Activated naive CD4-positive, alpha-beta T cell treated with anti-CD3 and anti-CD28 coated beads, Interleukin-2, amount 10 ng/mL, durations not matched to agents 7 days and 5 days (primary cell): ENCODE results near the gene RAB4A.

Source experiments
- CTCF ChIA-PET: fragments of 350-600 bp; sonication (Branson Sonifier 250); formaldehyde crosslinking; loops from one replicate; lab custom pipeline; 2021; ENCODE audit warnings: antibody characterized with exemption; lab: Charles Lee
- DNase-seq: peaks from one replicate; pipeline ENCODE4 v3.0.0-alpha.2; 2020
- H3K27ac Mint-ChIP-seq: one replicate; pipeline ENCODE4 v1.8.0; 2021; ENCODE audit warnings: mild to moderate bottlenecking, moderate library complexity, mixed read lengths
- H3K27me3 Mint-ChIP-seq: one replicate; pipeline ENCODE4 v1.8.0; 2021; ENCODE audit warnings: mild to moderate bottlenecking, mixed read lengths
- H3K36me3 Mint-ChIP-seq: one replicate; pipeline ENCODE4 v1.8.0; 2021; ENCODE audit warnings: mixed read lengths
- H3K4me1 Mint-ChIP-seq: one replicate; pipeline ENCODE4 v1.8.0; 2021; ENCODE audit warnings: mixed read lengths
- H3K4me3 Mint-ChIP-seq: one replicate; pipeline ENCODE4 v1.8.0; 2021; ENCODE audit warnings: mild to moderate bottlenecking, moderate library complexity, mixed read lengths
- H3K9me3 Mint-ChIP-seq: one replicate; pipeline ENCODE4 v1.8.0; 2021; ENCODE audit warnings: mixed read lengths

RAB4A gene

DNA sequence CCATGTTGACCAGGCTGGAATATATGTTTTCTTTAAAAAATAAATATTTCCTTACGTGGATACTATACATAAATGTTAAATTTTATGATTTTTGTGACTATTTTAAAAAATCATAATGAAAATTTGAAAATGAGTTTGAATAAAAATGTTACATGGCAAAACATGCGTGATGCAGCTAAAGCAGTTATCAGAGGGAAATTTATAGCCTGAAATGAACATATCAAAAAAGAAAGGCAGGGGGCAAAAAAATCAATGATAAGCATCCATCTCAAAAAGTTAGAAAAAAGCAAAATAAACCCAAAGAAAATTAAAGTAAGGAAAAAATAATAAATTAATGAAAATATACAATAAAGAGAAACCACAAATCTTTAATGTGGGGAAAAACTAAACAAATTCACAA is 63.4 kb downstream of the RAB4A start:
- no peak overlapping the region for H3K27ac Mint-ChIP-seq
- no peaks in the 10 kb centered on the region for H3K27me3 Mint-ChIP-seq
- peaks cover 25% of the 10 kb centered on the region for H3K4me1 Mint-ChIP-seq
- DNase-seq, result no peak
- H3K9me3 Mint-ChIP-seq, result peaks cover 6% of the 10 kb centered on the region
- H3K4me3 Mint-ChIP-seq, result no peak overlapping the region
- peaks cover 22% of the 10 kb centered on the region for H3K36me3 Mint-ChIP-seq
- CTCF ChIA-PET, result no interaction called here

DNA sequence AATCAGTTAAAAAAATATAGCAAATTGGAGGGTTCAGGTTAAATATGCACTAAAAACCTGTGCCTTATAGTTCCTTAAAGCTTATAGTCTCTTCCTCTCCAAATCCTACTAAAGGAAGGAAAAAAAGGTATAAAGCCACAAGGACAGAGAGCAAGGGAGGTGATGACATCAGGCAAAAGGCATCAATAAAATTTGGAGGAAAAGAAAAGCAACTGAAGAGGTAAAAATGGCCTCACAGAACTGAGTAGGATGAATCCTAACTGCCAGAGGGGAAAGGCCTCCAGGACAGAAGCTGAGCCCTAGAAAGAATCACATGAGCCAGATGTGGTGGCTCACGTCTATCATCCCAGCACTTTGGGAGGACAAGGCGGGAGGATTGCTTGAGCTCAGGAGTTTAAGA is 63.8 kb downstream of the RAB4A start:
- Mint-ChIP-seq H3K27me3 (no peaks in the 10 kb centered on the region), H3K36me3 (peaks cover 23% of the 10 kb centered on the region), H3K4me3 (no peak overlapping the region), H3K27ac (no peak overlapping the region), H3K9me3 (peaks cover 6% of the 10 kb centered on the region), H3K4me1 (peaks cover 30% of the 10 kb centered on the region)
- CTCF ChIA-PET, result no interaction called here
- no peak for DNase-seq

DNA sequence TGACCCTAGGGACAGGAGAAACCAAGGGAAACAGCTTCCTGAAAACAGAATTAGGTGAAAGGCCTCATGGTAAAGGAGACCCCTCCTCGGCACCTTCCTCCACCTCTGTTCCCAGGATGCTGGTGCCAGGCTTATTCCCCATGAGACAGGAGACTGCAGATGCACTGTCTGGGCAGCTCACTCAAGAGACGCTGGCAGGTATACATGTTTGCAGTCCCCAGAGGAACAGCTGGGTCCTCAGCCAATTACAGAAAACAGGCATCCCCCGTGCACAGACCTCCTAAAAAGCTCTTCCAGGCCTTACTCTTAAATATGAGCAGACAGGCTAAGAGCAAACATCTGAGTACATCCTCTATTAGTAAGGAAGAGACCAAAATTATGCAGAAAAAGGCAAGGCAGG is 65.4 kb downstream of the RAB4A start:
- CTCF ChIA-PET, result interaction anchor here (1.1 kb wide), 1 partner anchor 27 kb away, joined by 3 read pairs; no protein-coding TSS in a partner anchor
- H3K27me3 Mint-ChIP-seq, result no peaks in the 10 kb centered on the region
- peaks cover 30% of the 10 kb centered on the region for H3K36me3 Mint-ChIP-seq
- DNase-seq, result no peak
- peaks cover 6% of the 10 kb centered on the region for H3K9me3 Mint-ChIP-seq
- H3K4me3 Mint-ChIP-seq, result no peak overlapping the region
- peaks cover 44% of the 10 kb centered on the region for H3K4me1 Mint-ChIP-seq
- no peak overlapping the region for H3K27ac Mint-ChIP-seq

DNA sequence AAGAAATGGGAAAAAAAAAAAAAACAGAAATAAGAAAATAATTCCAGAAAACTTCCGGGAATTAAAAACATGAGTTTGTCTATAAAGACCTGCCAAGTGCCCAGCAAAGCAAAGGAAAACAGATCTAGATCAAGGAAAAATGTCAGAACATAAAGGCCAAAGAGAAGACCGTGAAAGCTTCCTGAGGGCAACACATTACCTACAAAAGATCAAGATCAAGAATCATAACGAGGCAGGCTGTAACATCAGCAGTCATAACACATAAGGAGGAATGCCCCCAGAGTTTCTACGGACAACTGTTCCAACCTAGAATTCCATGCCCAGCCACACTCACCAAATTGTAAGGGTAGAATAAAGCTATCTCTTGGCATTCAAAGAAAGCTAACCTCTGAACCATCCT is 68.2 kb downstream of the RAB4A start:
- peaks cover 32% of the 10 kb centered on the region for H3K36me3 Mint-ChIP-seq
- H3K27me3 Mint-ChIP-seq, result no peaks in the 10 kb centered on the region
- no peak overlapping the region for H3K4me3 Mint-ChIP-seq
- peaks cover 6% of the 10 kb centered on the region for H3K9me3 Mint-ChIP-seq
- CTCF ChIA-PET, result interaction anchor here (0.8 kb wide), 1 partner anchor 674 kb away, joined by 3 read pairs; no protein-coding TSS in a partner anchor
- no peak overlapping the region for H3K27ac Mint-ChIP-seq
- DNase-seq, result no peak
- H3K4me1 Mint-ChIP-seq, result peaks cover 53% of the 10 kb centered on the region

DNA sequence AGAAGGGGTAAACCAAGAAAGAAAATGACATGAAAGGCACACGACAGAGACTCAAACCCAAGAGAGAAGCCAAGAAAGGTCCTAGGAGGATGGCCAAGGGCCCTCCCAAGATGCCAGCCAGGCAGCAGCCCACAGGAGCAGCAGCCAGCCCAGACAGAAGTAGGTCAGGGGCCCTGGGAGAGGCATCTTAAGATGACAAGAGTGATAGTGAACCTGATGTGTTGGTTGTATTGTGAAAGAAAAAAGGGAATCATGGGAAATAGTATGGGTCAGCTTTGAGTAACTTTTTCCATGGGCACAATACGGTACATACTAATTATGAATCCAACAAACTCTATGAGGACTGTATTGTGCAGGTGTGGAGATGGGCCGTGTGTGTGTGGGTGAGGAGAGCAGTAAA is 68.6 kb downstream of the RAB4A start:
- H3K27me3 Mint-ChIP-seq, result peaks cover under 1% of the 10 kb centered on the region
- peak overlapping the region; percentile 1 for H3K4me3 Mint-ChIP-seq
- H3K27ac Mint-ChIP-seq, result no peak overlapping the region
- H3K4me1 Mint-ChIP-seq, result peaks cover 57% of the 10 kb centered on the region
- H3K36me3 Mint-ChIP-seq, result peaks cover 28% of the 10 kb centered on the region
- peaks cover 3% of the 10 kb centered on the region for H3K9me3 Mint-ChIP-seq
- no peak for DNase-seq
- CTCF ChIA-PET, result no interaction called here

DNA sequence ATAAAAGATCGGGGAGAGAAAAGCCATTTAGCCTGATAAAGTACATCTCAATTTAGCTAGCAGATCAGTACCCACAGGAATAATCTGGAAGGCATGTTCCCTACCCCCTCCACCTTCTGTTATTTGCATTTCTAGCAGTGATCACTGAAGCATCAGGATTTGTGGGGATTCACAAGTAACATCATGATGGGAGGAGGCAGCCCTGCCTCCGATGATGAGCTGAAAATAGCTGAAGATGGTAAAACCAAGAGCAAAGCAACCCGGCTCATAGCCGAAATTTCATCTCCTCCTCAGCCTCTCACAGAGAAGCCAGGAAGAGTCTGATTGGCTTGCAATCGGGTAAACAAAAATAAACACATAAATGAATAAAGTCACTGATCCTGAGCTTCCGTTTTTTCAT is 69.6 kb downstream of the RAB4A start:
- H3K4me3 Mint-ChIP-seq, result peak overlapping the region; percentile 74
- peaks cover 21% of the 10 kb centered on the region for H3K36me3 Mint-ChIP-seq
- H3K27me3 Mint-ChIP-seq, result peaks cover 10% of the 10 kb centered on the region
- CTCF ChIA-PET, result no interaction called here
- peaks cover 57% of the 10 kb centered on the region for H3K4me1 Mint-ChIP-seq
- DNase-seq, result no peak
- H3K9me3 Mint-ChIP-seq, result peaks cover 4% of the 10 kb centered on the region
- peak overlapping the region; percentile 25 for H3K27ac Mint-ChIP-seq

DNA sequence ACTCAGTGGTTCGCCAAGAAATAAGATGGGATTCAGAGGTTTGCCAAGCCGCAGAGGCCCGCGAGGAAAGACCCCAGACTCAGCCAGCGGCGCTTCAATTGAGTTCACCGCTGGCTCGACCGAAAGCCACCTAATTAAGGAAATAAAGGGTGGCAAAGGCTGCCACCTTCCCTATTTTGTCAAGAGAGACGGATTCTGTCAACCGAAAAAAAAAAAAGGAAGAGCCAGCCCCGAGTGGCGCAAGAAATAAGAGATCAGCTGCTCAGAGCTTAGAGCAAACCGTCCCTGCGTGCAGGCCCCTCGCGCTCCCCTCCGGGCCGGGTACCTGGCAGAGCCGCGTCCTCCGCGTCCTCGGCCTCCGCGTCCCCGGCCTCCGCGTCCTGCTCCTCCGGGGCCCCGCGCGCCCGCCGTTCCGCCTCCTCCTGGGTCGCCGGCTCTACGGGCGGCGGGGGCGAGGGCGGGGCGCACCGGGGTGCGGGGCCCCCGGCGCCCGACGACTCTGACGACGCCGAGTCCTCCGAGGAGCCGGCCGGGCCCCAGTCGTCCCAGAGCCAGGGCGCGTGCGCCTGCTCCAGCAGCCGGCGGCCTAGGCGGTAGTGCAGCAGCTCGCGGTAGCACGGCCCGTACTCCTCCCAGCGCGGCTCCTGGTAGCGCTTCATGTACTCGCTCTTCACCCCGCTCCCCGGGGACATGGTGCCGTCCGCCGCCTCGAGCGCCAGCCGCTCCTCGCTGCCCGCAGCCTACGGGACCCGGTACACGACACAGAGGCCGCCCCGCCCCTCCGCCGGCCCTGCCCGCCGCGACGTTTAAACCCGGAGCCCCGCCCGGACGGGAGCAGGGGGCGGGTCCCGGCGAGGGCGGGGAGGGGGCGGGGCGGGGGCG is 71.1 kb downstream of the RAB4A start:
- H3K4me1 Mint-ChIP-seq, result peaks cover 54% of the 10 kb centered on the region
- CTCF ChIA-PET, result interaction anchor here (0.9 kb wide), 1 partner anchor 10 kb away, joined by 3 read pairs; no protein-coding TSS in a partner anchor
- H3K9me3 Mint-ChIP-seq, result peaks cover 4% of the 10 kb centered on the region
- H3K36me3 Mint-ChIP-seq, result peaks cover 19% of the 10 kb centered on the region
- peak overlapping the region; percentile 74 for H3K4me3 Mint-ChIP-seq
- peak; percentile 89 for DNase-seq
- peaks cover 25% of the 10 kb centered on the region for H3K27me3 Mint-ChIP-seq
- H3K27ac Mint-ChIP-seq, result peak overlapping the region; percentile 89

DNA sequence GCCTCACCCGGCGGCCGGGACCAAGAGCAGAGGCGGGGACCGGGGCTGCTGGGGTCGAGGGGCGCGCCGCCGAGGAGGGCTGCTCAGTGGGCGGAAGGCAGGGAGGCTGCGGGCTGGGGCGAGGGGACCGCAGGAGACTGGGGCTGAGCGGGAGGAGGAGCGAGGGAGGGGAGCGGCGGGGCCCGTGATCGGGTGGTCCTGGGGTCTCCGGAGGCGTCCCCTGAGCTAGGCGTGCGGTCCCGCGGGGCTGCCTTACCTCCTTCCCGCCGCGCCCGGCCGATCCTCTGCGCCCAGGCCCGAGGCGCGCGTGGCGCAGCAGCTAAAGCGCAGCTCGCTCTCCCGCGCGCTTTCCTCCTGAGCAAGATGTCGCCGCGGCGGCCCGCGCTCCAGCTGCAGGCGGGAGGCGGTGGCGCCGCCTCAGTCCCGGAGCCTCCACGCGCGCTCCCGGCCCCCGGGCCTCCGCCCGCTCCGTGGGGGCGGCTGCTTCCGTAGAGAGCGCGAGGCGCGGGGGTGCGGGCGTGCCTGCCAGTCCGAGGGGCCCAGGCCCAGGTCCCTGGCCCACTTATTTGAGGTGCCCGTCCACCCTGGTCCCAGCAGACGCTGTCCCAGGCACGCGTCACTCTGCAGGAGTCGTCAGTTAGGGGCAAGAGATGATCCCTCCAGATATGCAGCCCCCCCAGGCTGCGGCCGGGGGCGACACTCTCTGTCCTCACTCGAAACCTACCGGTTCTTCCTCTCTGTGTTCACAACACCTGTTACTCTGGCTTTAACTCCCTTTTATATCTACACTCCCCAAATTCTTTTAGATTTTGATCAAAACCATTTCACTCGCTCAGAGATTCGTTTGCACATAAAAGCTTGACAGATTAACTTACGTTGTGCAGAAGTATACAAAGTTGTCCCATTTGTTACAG is 72.0 kb downstream of the RAB4A start, which contains the start of gene CCSAP:
TSS of gene CCSAP (minus strand) at position 392 of the 914 bp plus-strand sequence. CDS start 582 bp downstream, outside the sequence.
- Mint-ChIP-seq H3K27ac (peak within 1 kb of the TSS; percentile 89), H3K4me3 (peak within 1 kb of the TSS; percentile 74), H3K9me3 (peaks cover 4% of the 10 kb centered on the region), H3K4me1 (peaks cover 45% of the 10 kb centered on the region), H3K36me3 (peaks cover 15% of the 10 kb centered on the region), H3K27me3 (peaks cover 34% of the 10 kb centered on the region)
- CTCF ChIA-PET, result interaction anchor here (0.9 kb wide), 1 partner anchor 11 kb away, joined by 3 read pairs; no protein-coding TSS in a partner anchor
- no peak for DNase-seq

DNA sequence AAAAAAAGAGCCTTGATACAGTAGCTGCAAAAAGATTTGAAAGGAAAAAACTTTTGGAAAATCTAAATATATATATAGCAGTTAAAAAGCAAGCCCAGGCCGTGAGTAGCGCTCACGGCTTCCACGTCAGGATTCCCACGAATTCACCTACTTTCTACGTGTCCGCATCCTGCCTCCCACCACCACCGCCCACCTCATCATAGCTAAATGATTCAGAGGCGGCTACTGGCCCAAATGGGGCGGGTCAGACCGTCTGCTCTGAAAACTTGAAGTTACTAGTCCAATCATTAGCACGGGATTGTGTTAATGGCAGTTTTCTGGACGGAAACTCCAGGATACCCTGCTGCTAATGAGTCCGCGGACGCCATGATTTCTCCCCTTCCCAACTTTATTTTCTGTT is 73.2 kb downstream of the RAB4A start:
- Mint-ChIP-seq H3K9me3 (peaks cover 4% of the 10 kb centered on the region), H3K36me3 (peaks cover 13% of the 10 kb centered on the region), H3K4me1 (peaks cover 33% of the 10 kb centered on the region), H3K4me3 (peak overlapping the region; percentile 74), H3K27ac (no peak overlapping the region), H3K27me3 (peaks cover 38% of the 10 kb centered on the region)
- CTCF ChIA-PET, result no interaction called here
- DNase-seq, result no peak

DNA sequence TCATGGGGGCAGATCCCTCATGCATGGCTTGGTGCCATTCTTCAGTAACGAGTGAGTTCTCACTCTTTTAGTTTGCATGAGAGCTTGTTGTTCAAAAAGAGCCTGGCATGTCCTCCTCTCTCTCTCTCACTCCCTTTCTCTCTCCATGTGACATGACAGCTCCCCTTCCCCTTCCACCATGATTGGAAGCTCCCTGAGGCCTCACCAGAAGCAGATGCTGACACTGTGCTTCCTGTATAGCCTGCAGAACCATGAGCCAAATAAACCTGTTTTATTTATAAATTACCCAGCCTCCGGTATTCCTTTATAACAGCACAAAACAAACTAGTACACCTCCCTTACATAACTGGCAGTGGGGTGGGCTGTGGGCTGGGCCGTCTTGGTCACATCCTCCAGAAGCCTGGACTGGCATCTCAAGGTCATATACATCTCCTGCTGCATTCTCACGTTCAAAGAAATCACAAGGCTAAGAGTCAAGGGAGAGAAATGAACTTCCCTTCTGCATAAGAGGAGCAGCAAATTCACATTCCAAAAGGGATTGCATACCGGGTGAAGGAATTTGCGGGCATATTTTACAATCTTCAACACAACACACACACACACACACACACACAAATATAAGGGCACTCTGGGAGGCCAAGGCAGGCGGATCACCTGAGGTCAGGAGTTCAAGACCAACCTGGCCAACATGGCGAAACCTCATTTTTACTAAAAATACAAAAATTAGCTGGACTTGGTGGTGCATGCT is 74.2 kb downstream of the RAB4A start:
- Mint-ChIP-seq H3K27me3 (peaks cover 41% of the 10 kb centered on the region), H3K4me3 (no peak overlapping the region), H3K9me3 (peaks cover 4% of the 10 kb centered on the region), H3K36me3 (peaks cover 10% of the 10 kb centered on the region), H3K4me1 (peaks cover 23% of the 10 kb centered on the region), H3K27ac (no peak overlapping the region)
- CTCF ChIA-PET, result no interaction called here
- no peak for DNase-seq

DNA sequence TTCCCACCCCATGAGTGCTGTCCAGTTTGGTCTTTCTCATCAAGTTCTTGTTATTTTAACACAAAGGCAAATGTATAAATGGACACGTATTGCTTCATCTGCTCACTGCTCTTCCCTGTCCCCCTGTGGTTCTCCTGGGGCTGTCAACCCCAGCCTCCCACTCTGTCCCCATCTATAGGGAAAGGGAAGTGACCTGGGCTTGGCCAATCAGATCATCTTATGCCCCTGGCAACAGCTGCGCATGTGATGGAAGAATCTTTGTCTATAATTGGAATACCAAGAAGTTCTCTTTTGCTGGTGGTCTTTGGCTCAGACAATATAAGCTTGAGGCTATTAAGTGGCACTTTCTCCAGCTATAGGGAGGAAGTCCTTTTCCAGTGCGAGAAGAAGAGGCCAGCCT is 76.6 kb downstream of the RAB4A start:
- Mint-ChIP-seq H3K36me3 (no peaks in the 10 kb centered on the region), H3K4me1 (peaks cover 9% of the 10 kb centered on the region), H3K9me3 (peaks cover 4% of the 10 kb centered on the region), H3K27ac (no peak overlapping the region), H3K4me3 (no peak overlapping the region), H3K27me3 (peaks cover 50% of the 10 kb centered on the region)
- CTCF ChIA-PET, result interaction anchor here (1.0 to 1.3 kb wide), 2 partner anchors 33 to 92 kb away, joined by 3 to 5 read pairs; no protein-coding TSS in a partner anchor
- DNase-seq, result no peak

DNA sequence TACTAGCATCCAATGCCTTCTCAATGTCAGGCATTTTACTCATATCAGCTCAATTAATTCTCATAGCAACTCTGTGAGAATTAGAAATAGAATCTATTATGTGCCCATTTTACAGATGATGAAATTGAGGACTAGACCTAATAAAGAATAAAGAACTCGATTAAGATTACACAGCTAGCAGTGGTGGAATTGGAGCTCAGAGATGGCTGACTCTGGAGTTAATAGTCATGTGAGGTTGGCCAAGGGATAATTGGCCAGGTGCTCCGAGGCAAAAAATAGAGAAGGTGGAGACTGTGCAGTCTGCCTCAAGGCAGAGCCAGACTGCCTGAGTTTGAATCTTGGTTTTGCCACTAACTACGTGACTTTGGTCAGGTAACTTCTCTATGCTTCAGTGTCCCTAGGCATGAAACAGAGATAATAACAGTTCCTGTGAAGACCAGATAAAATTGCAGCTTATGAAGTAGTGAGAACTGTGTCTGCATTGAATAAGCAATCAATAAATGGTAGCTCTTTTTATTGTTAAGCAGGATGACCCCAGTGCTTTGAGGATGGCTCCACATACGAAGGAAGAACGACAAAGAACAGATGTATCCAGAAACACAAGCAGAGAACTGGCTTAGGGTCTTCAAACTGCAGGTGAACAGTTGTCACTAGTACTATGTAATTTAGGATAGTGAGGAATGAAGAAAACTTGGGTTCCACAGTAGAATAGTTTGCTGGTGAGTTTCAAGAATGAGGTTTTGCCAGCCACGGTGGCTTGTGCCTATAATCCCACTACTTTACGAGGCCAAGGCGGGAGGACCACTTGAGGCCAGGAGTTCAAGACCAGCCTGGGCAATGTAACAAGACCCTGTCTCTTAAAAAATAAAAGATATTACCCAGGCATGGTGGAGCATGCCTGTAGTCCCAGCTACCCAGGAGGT is 78.8 kb downstream of the RAB4A start:
- no peaks in the 10 kb centered on the region for H3K4me1 Mint-ChIP-seq
- CTCF ChIA-PET, result interaction anchor here (0.9 to 1.3 kb wide), 2 partner anchors 132 to 165 kb away, joined by 3 to 4 read pairs; no protein-coding TSS in a partner anchor
- DNase-seq, result no peak
- H3K4me3 Mint-ChIP-seq, result no peak overlapping the region
- H3K27ac Mint-ChIP-seq, result no peak overlapping the region
- H3K36me3 Mint-ChIP-seq, result no peaks in the 10 kb centered on the region
- H3K27me3 Mint-ChIP-seq, result peaks cover 47% of the 10 kb centered on the region
- H3K9me3 Mint-ChIP-seq, result peaks cover 3% of the 10 kb centered on the region

DNA sequence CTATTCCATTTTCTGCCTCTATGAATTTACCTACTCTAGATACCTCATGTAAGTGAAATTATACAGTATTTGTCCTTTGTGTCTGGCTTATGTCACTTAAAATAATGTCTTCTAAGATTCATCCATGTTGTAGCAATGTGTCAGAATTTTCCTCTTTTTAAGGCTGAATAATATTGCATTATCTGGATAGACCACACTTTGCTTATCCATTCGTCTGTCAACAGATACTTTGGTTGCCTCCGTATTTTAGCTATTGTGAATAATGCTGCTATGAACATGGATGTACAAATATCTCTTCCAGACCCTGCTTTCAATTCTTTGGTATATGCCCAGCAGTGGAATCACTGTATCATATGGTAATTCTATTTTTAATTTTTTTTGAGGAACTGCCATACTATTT is 82.1 kb downstream of the RAB4A start:
- CTCF ChIA-PET, result no interaction called here
- Mint-ChIP-seq H3K36me3 (no peaks in the 10 kb centered on the region), H3K4me1 (no peaks in the 10 kb centered on the region), H3K4me3 (no peak overlapping the region), H3K9me3 (peaks cover 3% of the 10 kb centered on the region), H3K27me3 (peaks cover 46% of the 10 kb centered on the region), H3K27ac (no peak overlapping the region)
- no peak for DNase-seq
